ENCODE measurements around the gene ZSCAN29.

The ZSCAN29 gene

DNA sequence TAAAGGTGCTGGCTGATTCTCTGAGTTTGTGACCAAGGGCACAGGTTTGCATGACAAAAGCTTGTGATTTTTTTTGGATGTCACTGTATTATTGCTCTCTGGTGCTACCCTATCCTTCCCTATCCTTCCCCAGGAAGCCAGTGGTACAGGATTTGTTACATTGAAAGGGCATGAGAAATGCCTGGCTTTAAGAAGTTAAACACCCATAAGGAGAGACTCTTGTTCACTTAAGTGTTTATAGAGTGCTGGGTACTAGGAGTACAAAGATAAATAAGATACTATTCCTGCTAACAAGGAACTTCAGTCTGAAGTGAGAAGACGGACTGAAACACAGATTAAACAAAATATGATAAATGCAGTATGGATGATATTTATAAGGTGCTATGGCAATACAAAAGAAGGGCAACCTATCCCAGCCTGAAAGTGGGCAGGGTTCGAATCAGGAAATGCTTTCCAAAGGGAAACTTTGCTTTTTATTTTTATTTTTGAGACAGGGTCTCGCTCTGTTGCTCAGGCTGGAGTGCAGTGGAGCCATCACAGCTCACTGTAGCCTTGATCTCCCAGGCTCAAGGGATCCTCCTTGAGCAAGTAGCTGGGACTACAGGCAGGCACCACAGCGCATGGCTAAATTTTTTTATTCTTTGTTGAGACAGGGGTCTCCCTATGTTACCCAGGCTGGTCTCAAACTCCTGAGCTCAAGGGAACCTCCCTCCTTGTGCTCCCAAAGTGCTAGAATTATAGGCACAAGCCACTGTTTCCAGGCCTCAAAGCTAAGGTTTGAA lies 51.7 kb downstream of the ZSCAN29 start:
- Histone ChIP-seq H3K36me3 (ENCODE audit: insufficient read depth, low read length) (no peaks in the 10 kb centered on the region), H3K9ac (ENCODE audit: low read depth, low read length) (no peak overlapping the region), H3K4me1 (ENCODE audit: insufficient read depth, low read length) (peaks cover 8% of the 10 kb centered on the region; the same call in 1 of the 2 replicates), H3K9me3 (ENCODE audit: control insufficient read depth, insufficient read depth, low read length) (no peaks in the 10 kb centered on the region)

DNA sequence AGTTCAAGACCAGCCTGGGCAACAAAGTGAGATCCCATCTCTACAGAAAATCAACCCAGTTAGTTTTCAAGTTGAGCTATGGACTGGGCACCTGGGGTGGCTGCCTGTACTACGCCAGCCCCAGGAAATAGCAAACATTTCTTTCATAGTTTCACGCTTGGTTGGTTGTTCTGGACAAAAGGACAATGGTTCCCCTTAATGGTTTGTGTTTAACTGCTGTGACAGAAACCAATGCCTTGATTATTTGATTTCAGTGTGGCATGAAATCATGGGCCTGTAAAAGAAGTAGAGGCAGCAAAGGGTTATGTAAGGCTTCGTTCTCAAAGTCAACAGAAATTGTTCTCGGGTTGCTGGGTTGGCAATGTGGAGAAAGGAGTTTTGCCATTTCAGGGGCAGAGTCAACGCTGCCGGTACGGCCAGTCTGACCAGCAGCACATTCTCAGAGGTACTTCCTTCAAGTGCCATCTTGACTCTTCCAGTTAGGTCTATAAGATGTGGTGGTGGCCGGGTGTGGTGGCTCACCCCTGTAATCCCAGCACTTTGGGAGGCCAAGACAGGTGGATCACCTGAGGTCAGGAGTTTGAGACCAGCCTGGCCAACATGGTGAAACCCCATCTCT lies 53.2 kb downstream of the ZSCAN29 start:
- H3K4me1 ChIP-seq (ENCODE audit: insufficient read depth, low read length): peaks cover 8% of the 10 kb centered on the region; the same call in 1 of the 2 replicates
- H3K36me3 ChIP-seq (ENCODE audit: insufficient read depth, low read length): no peaks in the 10 kb centered on the region
- no peaks in the 10 kb centered on the region for H3K9me3 ChIP-seq (ENCODE audit: control insufficient read depth, insufficient read depth, low read length)
- no peak overlapping the region for H3K9ac ChIP-seq (ENCODE audit: low read depth, low read length)

DNA sequence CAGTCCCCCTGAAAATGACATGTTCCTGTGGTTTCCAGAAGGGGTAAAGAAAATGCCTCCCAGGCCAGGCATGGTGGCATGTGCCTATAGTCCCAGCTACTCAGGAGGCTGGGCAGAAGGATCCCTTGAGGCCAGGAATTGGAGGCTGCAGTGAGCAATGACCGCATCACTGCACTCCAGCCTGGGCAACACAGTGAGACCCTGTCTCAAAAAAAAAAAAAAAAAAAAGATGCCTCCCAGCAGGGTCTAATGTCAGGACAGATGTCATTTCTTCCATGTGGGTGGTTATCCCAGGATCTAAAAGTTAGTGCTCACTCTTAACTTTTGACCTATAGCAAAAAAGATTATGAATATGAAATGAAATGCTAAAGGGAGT lies 53.9 kb downstream of the ZSCAN29 start:
- Histone ChIP-seq H3K9ac (ENCODE audit: low read depth, low read length) (no peak overlapping the region), H3K36me3 (ENCODE audit: insufficient read depth, low read length) (no peaks in the 10 kb centered on the region), H3K4me1 (ENCODE audit: insufficient read depth, low read length) (peaks cover 8% of the 10 kb centered on the region; the same call in 1 of the 2 replicates), H3K9me3 (ENCODE audit: control insufficient read depth, insufficient read depth, low read length) (no peaks in the 10 kb centered on the region)

DNA sequence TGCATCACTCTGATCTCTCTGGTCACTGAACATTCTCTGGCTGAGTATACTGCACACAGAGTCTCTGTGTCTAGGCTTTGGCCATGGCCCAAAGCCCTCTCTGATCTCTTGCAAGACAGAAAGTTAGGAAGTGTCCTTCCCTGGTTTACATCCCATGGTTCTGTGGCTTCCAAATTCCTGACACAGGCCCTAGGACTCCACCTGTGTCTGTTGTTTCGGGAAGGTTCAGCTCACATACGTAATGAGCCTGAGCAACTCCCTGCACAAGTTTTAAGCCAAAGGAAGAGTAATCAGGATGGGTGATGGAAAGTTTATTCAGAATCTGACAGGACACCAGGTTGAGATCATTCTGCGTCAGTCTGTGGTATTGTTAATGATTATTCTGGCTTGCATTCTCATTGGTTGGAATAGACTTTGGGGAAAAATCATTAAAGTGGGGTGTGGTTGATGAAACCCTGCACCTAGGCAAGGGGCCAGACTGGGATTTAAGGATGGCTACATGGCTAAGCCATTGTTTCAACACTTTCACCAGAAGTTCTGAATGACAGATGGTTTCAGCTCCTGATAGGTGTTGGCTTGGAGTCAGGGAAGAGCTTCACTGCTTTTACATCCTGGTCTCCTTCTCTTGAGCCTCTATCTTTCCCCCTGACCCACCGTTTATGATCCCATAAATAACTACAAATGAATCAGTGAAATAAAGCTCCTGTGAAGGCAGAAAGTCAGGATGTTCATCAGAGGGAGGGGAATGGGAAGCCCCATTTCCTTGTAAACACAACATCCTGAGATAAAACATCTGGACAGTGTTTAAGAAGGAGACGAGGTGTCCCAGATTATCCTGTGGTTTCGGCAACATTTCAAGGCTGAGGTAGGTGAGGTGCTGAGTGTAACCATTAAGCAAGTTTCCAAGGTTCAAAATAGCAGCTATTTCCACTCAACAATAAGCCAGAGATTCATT lies 54.5 kb downstream of the ZSCAN29 start:
- Histone ChIP-seq H3K4me1 (ENCODE audit: insufficient read depth, low read length) (peaks cover 8% of the 10 kb centered on the region; the same call in 1 of the 2 replicates), H3K9me3 (ENCODE audit: control insufficient read depth, insufficient read depth, low read length) (no peaks in the 10 kb centered on the region), H3K9ac (ENCODE audit: low read depth, low read length) (no peak overlapping the region), H3K36me3 (ENCODE audit: insufficient read depth, low read length) (no peaks in the 10 kb centered on the region)

DNA sequence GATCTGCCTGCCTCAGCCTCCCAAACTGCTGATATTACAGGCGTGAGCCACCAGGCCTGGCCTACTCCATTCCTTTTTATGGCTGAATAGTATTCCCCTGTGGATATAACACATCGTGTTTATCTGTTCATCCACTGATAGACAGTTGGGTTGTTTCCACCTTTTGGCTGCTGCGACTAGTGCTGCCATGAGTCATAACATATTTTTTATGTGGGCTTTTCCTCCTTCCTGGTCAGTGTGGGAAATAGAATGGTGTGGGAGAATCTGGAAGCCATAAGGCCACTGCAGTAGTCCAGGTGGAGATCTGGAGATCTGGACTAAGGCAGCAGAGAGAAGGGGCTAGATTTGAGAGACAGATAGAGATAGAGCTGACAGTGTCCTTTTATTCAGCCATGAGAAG lies 56.7 kb downstream of the ZSCAN29 start:
- Histone ChIP-seq H3K4me1 (ENCODE audit: insufficient read depth, low read length) (peaks cover 7% of the 10 kb centered on the region; the same call in 1 of the 2 replicates), H3K9ac (ENCODE audit: low read depth, low read length) (no peak overlapping the region), H3K36me3 (ENCODE audit: insufficient read depth, low read length) (no peaks in the 10 kb centered on the region), H3K9me3 (ENCODE audit: control insufficient read depth, insufficient read depth, low read length) (no peaks in the 10 kb centered on the region)

DNA sequence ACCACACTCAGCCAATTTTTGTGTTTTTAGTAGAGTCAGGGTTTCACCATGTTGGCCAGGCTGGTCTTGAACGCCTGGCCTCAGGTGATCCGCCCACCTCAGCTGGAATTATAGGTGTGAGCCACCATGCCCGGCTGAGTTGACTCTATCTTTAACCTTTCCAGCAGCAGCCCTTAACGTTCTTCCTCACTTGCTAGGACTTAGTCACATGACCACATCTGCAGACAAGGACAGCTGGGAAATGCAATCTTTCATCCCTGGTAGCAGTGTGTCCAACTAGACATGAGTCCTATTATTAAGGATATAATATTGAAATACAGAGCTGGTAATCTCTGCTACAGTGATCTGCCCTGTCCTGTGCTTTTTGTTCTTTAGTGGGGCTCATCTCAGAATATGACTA lies 58.5 kb downstream of the ZSCAN29 start:
- no peaks in the 10 kb centered on the region for H3K9me3 ChIP-seq (ENCODE audit: control insufficient read depth, insufficient read depth, low read length)

More for the DNA sequence above, 58.5 kb downstream of the ZSCAN29 start:
- Histone ChIP-seq H3K9ac (ENCODE audit: low read depth, low read length) (no peak overlapping the region), H3K36me3 (ENCODE audit: insufficient read depth, low read length) (no peaks in the 10 kb centered on the region), H3K4me1 (ENCODE audit: insufficient read depth, low read length) (no peaks in the 10 kb centered on the region)

All from ES-I3 (cell line).